SK-MEL-5 (cell line): ENCODE results near the gene SLC9A7. TPM values are rescaled to one million over a fixed set of nuclear protein-coding genes. Genes with fewer than 3 reads are reported as not detected.
A peak's percentile ranks its signal among the peaks of the same experiment; 100 is the strongest.

Experiments
- DNase-seq: peaks from one replicate; pipeline ENCODE4 v3.0.0-alpha.2; 2016; ENCODE audit warnings: low read depth, low spot score
- in situ Hi-C: cut with HindIII; loops from 2 replicates; pipeline ENCODE4 v1.10.0; 2016; ENCODE audit warnings: low sequenced_read_pairs, high pct_unique_total_duplicates, low pct_unique_long_range_greater_than_20kb
- small RNA-seq, 2 experiments: library from RNA; depleted of rRNA; stranded (forward); fragments of <200 nt; gene quantifications; one replicate each; pipeline ENCODE3, GENCODE V24; 2014
- total RNA-seq: library from RNA; depleted of rRNA; stranded (reverse); fragments of >200 nt; shearing (Covaris generic); gene quantifications from 2 replicates; pipeline ENCODE4 v1.2.3, GENCODE V29; 2014; rRNA removed

The SLC9A7 gene
- total RNA-seq, 1 experiment from 2014 or later: 3.4 TPM

- in situ Hi-C loops: no loop called here
- DNase-seq: peak; percentile 64
Observed at GRCh38 chrX:46573331-46573891, 185.5 kb downstream of the SLC9A7 start, which contains the start of gene CHST7. Gene CHST7 (plus strand): TSS chrX:46573765. CDS start chrX:46573932, 167 bp downstream.

- in situ Hi-C loops: no loop called here
- no peak for DNase-seq
Observed at GRCh38 chrX:46572340-46572936, 186.5 kb downstream of the SLC9A7 start.

DNA sequence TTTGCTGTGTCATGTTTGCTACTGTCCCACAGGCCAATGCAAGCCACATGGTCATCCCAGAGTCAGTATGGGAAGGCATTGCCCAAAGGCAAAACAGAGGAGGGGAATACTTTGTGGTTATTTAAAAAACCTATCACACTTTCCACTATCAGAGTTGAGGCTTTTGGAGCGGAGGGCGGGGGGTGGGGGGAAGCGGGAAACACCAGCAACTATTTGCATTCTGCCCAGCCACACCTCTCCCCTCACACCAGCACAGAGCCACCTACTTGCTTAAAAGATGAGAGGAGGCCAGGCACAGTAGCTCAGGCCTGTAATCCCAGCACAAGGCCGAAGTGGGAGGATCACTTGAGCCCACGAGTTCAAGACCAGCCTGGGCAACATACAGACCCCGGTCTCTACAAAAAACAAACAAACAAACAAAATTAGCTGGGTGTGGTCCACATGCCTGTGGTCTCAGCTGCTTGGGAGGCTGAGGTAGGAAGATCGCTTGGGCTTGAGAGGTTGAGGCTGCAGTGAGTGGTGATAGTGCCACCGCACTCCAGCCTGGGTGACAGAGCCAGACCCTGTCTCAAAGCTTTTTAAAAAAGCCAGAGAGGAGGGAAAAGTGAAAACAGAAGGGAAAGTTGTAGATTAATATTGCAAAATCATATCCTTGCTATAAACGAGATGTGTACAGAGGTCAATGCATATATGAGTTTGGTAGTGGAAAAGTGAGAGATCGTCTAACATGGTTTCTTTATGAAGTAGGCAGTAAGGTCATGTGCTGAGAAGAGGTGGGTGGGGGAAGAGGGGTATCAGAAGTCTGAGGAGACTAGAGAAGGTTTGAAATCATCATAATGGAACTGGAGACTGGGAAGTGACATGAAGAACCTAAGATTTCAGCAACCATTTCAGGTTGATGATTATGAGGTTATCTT is 187.2 kb downstream of the SLC9A7 start:
- DNase-seq: no peak
- in situ Hi-C loops: no loop called here

GRCh38 chrX:46569621-46570020 is 189.3 kb downstream of the SLC9A7 start:
- DNase-seq: no peak
- in situ Hi-C loops: no loop called here

GRCh38 chrX:46567388-46567787 is 191.5 kb downstream of the SLC9A7 start:
- in situ Hi-C loops: no loop called here
- no peak for DNase-seq

GRCh38 chrX:46561824-46562657 is 196.9 kb downstream of the SLC9A7 start:
- in situ Hi-C loops: no loop called here
- DNase-seq: no peak

GRCh38 chrX:46559062-46559461 is 199.9 kb downstream of the SLC9A7 start:
- in situ Hi-C loops: no loop called here
- peak; percentile 65 for DNase-seq

DNA sequence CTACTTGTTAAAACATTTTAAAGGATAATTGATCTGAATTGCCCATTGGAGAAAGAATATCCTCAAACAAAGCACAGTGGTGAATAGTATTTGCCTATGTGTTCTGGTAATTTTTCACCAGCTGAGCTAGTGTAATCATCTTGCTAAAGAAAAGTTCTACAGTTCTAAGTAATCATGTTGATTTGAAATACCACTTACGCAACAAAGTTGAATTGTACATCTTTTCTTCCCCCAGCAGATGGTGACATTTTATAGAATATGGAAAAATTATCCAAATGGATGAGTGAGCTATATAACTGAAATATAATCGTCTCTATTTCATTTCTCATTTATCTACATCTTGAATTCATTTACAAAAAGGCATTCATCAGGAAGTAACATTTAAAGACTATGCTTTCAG is 204.0 kb downstream of the SLC9A7 start:
- in situ Hi-C loops: no loop called here
- peak; percentile 41 for DNase-seq

GRCh38 chrX:46553935-46554334 is 205.0 kb downstream of the SLC9A7 start:
- in situ Hi-C loops: no loop called here
- DNase-seq: no peak

DNA sequence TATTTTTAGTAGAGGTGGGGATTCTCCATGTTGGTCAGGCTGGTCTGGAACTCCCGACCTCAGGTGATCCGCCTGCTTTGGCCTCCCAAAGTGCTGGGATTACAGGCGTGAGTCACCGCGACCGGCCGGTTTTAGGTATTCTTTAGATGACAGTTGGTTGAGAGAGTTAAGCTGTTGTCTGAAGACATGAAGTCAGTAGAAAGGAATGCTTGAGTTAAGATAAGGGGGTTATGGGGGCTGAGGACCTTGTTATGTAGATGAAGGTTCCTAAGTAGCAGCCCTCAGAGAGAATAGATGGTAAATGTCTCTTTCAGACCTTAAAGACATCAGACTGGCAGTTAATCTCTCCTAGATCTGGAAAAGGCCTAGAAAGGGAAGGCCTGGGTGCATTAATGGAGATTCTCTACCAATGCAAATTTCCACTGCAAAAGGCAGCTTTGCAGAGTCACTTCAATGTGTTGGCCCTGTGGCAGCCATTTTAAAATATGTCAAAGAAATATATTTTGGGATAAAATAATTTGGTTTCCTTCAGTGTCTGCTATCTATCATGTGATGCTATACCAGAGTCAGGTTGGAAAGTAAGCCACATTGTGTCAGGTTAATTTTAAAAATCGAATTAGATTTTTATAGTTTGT is 207.3 kb downstream of the SLC9A7 start:
- DNase-seq: no peak
- in situ Hi-C loops: no loop called here

- DNase-seq: no peak
- in situ Hi-C loops: no loop called here
Observed at GRCh38 chrX:46549914-46550313, 209.0 kb downstream of the SLC9A7 start.

Small RNA genes within 50 kb of the gene (small RNA-seq; reads per million reads assigned to genes)
- 0 reads per million in 2 experiments for gene RF00017

Other genes with a start within 250 kb of the SLC9A7 start
- gene ZNF674, start 213.7 kb downstream of the SLC9A7 start, total RNA-seq: 1.5 and 2.7 TPM in 2 replicates
- gene CHST7, start 185.4 kb downstream of the SLC9A7 start, total RNA-seq: 2.9 TPM in 2 replicates
- gene RP2, start 77.9 kb upstream of the SLC9A7 start, total RNA-seq: 11.8 and 12.2 TPM in 2 replicates
- 9.0 and 9.4 TPM in 2 replicates for gene JADE3, start 153.3 kb upstream of the SLC9A7 start, total RNA-seq